ENCODE results near the gene OPRM1. TPM values are rescaled to one million over a fixed set of nuclear protein-coding genes. Genes with fewer than 3 reads are reported as not detected.

OPRM1 gene
- total and polyA plus RNA-seq, 8 donors: 0.45 to 1.5 TPM; not detected in 6

DNA sequence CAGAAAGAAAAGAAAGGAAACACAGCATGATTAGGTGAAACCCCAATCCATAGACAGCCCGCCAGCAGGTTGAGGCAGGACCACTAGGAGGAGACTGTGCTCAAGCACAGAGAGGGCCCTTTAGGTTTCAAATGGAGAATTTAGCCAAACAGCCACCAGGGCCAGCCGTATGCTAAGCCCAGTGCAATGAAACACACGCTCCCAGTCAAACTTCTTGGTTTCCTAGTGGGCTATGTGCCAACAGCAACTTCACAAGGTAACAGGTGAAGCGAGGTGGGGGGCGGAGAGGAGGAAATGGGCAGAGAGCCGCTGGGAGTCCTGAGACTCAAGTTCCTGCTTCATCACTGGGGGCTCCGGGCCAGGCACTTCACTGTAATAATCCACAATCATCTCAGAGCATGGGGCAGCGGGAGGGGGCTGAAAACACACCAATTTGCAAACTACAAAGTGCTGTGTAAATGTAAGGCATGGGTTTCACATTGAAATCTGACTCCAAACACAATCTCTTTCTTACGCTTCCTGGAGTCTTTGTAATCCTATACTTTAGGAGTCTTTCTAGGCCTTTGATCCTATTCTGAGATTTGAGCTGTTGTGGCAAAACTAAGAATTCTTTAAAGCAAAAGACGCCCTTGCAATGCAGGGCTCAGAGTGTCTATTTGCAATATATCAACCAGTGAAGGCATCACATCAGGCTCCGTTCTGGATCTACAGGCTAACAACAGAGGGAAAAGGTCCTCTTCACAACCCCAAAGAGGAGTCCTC is 117.3 kb downstream of the OPRM1 start:
- DNase-seq: peak; percentile 68 to 88
- WGBS, 5 donors: 27 to 47% (median 44%) methylated on average over 11 of the region's 11 CpGs
- H3K4me3 ChIP-seq: peak overlapping the region in 1 of 4 donors; percentile 1
- peak overlapping the region in 4 of 5 donors; percentile 44 to 64 (median 49) for H3K27ac ChIP-seq
- TF ChIP-seq EP300 (IDR thresholded peaks at IDR 0.05) (no peak), POLR2AphosphoS5 (IDR thresholded peaks at IDR 0.05) (peak in 1 of 3 donors; percentile 12), POLR2A (IDR thresholded peaks at IDR 0.05) (no peak)
- TF ChIP-seq, protein P1, sequence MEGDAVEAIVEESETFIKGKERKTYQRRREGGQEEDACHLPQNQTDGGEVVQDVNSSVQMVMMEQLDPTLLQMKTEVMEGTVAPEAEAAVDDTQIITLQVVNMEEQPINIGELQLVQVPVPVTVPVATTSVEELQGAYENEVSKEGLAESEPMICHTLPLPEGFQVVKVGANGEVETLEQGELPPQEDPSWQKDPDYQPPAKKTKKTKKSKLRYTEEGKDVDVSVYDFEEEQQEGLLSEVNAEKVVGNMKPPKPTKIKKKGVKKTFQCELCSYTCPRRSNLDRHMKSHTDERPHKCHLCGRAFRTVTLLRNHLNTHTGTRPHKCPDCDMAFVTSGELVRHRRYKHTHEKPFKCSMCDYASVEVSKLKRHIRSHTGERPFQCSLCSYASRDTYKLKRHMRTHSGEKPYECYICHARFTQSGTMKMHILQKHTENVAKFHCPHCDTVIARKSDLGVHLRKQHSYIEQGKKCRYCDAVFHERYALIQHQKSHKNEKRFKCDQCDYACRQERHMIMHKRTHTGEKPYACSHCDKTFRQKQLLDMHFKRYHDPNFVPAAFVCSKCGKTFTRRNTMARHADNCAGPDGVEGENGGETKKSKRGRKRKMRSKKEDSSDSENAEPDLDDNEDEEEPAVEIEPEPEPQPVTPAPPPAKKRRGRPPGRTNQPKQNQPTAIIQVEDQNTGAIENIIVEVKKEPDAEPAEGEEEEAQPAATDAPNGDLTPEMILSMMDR (IDR thresholded peaks at IDR 0.05): peak in 4 of 7 experiments; percentile 54 to 81 (median 68)
- no peaks in the 10 kb centered on the region for H3K27me3 ChIP-seq
- H3K9me3 ChIP-seq: no peaks in the 10 kb centered on the region
- H3K36me3 ChIP-seq: no peaks in the 10 kb centered on the region
- peaks cover 0 to 33% (median 22%) of the 10 kb centered on the region in 4 donors for H3K4me1 ChIP-seq
- intact Hi-C loops (cut with DNase I; ENCODE audit: low total_unique reads): no loop called here

DNA sequence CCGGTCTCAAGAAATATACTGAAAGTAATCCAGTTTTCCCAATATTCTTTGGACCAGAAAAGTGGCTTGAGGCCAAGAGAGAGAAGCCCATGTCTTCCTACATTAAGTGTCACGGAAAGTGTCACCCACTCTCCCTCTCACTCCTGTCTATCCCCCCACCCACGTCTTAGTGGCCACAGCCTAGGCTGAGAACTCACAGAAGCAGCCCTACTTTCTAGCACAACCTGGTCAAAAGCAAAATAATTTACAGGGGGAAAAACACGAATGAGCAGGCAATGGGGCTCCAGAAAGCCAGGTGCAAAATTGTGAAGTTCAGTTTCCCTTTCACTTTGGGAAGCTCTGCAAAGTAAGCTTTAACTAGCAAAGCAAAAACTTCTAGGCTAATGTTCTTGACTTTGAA is 118.0 kb downstream of the OPRM1 start:
- TF ChIP-seq POLR2AphosphoS5 (IDR thresholded peaks at IDR 0.05) (no peak), POLR2A (IDR thresholded peaks at IDR 0.05) (no peak), EP300 (IDR thresholded peaks at IDR 0.05) (no peak)
- TF ChIP-seq, protein P1 (IDR thresholded peaks at IDR 0.05): no peak
- peaks cover 0 to 33% (median 22%) of the 10 kb centered on the region in 4 donors for H3K4me1 ChIP-seq
- no peaks in the 10 kb centered on the region for H3K36me3 ChIP-seq
- peak overlapping the region in 1 of 4 donors; percentile 1 for H3K4me3 ChIP-seq
- peak in 1 of 2 donors; percentile 49 for DNase-seq
- H3K27me3 ChIP-seq: no peaks in the 10 kb centered on the region
- no peaks in the 10 kb centered on the region for H3K9me3 ChIP-seq
- H3K27ac ChIP-seq: peak overlapping the region in 4 of 5 donors; percentile 8 to 64 (median 50)
- intact Hi-C loops (cut with DNase I; ENCODE audit: low total_unique reads): no loop called here
- WGBS, 5 donors: 43 to 50% (median 47%) methylated on average over 4 of the region's 4 CpGs

DNA sequence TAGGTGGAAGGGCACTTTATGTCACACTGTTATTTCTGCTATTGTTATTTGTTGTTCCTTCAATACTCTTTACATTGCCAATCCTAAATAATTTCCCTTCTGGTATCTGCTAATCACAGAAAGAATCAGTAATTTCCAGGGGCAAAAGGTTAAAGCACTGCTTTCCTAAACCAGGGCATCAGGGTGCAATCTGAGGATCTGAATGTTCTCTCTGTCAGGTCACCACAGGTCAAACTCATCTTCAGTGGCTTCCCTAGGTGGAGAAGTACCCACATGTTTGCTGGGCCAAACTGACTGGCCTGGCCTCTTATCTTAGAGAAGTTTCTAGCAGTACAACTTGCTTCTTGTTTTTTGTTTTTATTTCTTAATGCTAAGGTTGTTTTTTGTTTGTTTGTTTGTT is 118.7 kb downstream of the OPRM1 start:
- no peak for TF ChIP-seq POLR2AphosphoS5 (IDR thresholded peaks at IDR 0.05)
- TF ChIP-seq EP300 (IDR thresholded peaks at IDR 0.05): no peak
- TF ChIP-seq POLR2A (IDR thresholded peaks at IDR 0.05): no peak
- TF ChIP-seq, protein P1 (IDR thresholded peaks at IDR 0.05): no peak
- Histone ChIP-seq H3K27me3 (no peaks in the 10 kb centered on the region), H3K9me3 (no peaks in the 10 kb centered on the region), H3K36me3 (no peaks in the 10 kb centered on the region), H3K4me3 (no peak overlapping the region), H3K4me1 (peaks cover 0 to 33% (median 22%) of the 10 kb centered on the region in 4 donors), H3K27ac (peak overlapping the region in 3 of 5 donors; percentile 45 to 64 (median 54))
- no peak for DNase-seq
- intact Hi-C loops (cut with DNase I; ENCODE audit: low total_unique reads): no loop called here

DNA sequence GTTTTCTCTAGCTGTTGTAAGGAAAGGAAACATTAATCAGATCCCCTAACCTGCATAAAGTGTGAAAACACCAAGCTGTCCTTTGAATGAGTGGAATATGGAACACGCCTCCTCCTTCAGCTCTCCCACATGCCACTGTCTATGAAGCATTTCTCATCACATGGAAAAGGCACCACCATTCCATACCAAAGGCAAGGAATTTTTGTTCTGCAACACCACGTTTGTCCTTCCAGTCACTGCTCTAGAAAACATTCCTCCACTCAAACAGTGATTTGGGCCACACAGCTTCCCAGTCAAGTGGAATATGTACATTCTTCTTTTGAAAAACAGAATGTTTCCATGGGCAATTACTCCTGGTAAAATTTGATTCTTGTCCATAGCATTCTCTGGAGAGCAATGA is 120.1 kb downstream of the OPRM1 start:
- 82 to 100% (median 85%) methylated on average over 2 of the region's 2 CpGs for WGBS, 5 donors
- no peaks in the 10 kb centered on the region for H3K36me3 ChIP-seq
- peaks cover 0 to 38% (median 24%) of the 10 kb centered on the region in 4 donors for H3K4me1 ChIP-seq
- H3K27me3 ChIP-seq: no peaks in the 10 kb centered on the region
- TF ChIP-seq, protein P1 (IDR thresholded peaks at IDR 0.05): no peak
- TF ChIP-seq EP300 (IDR thresholded peaks at IDR 0.05): no peak
- TF ChIP-seq POLR2AphosphoS5 (IDR thresholded peaks at IDR 0.05): no peak
- no peak for TF ChIP-seq POLR2A (IDR thresholded peaks at IDR 0.05)
- no peak overlapping the region for H3K27ac ChIP-seq
- H3K4me3 ChIP-seq: no peak overlapping the region
- no peaks in the 10 kb centered on the region for H3K9me3 ChIP-seq
- intact Hi-C loops (cut with DNase I; ENCODE audit: low total_unique reads): no loop called here
- no peak for DNase-seq
